OCI-LY7 (cell line): ENCODE measurements around the gene CDKAL1. TPM values are rescaled to one million over a fixed set of nuclear protein-coding genes. Genes with fewer than 3 reads are reported as not detected.

Experiments
- BruUV-seq: library from RNA; stranded (reverse); fragments of 400-500 nt; replicated peaks from 2 replicates; lab custom pipeline; 2021; lab: Mats Ljungman, UMichigan
- CTCF ChIA-PET: fragments of 300-600 bp; sonication (Branson Sonifier 250); formaldehyde crosslinking; loops from one replicate; lab custom pipeline; 2022; ENCODE audit warnings: antibody characterized with exemption; ENCODE audit not compliant: unreplicated experiment; lab: Charles Lee
- POLR2A ChIA-PET: fragments of 300-600 bp; sonication (Branson Sonifier 250); formaldehyde crosslinking; loops from one replicate; lab custom pipeline; 2022; ENCODE audit warnings: antibody characterized with exemption; lab: Charles Lee
- DNase-seq: peaks from one replicate; pipeline ENCODE4 v3.0.0-alpha.2; 2015; ENCODE audit warnings: low spot score
- H2AFZ ChIP-seq: fragments of 200-600 bp; sonication (generic), shearing (Covaris generic); 2 replicates; pipeline ENCODE4 v1.6.1; 2014; ENCODE audit warnings: mild to moderate bottlenecking, antibody characterized with exemption, low read length, moderate library complexity
- H3K27ac ChIP-seq: fragments of 200-600 bp; sonication (generic); 2 replicates; pipeline ENCODE4 v1.5.1; 2014; ENCODE audit warnings: mixed run types, low read depth, mild to moderate bottlenecking, moderate library complexity, low read length, inconsistent platforms; ENCODE audit not compliant: poor library complexity, severe bottlenecking
- H3K36me3 ChIP-seq: fragments of 200-600 bp; sonication (generic); 2 replicates; pipeline ENCODE4 v1.6.1; 2014; ENCODE audit warnings: mild to moderate bottlenecking, antibody characterized with exemption, low read length, moderate library complexity, mixed read lengths; ENCODE audit not compliant: insufficient read depth
- H3K4me1 ChIP-seq: fragments of 200-600 bp; sonication (generic); 2 replicates; pipeline ENCODE4 v1.5.1; 2014; ENCODE audit warnings: mild to moderate bottlenecking, low read length; ENCODE audit not compliant: insufficient read depth, poor library complexity, severe bottlenecking
- H3K4me2 ChIP-seq: fragments of 200-600 bp; sonication (generic); 2 replicates; pipeline ENCODE4 v1.6.1; 2014; ENCODE audit warnings: mild to moderate bottlenecking, low read length
- H3K4me3 ChIP-seq: fragments of 200-600 bp; sonication (generic); 2 replicates; pipeline ENCODE4 v1.5.1; 2014; ENCODE audit warnings: mild to moderate bottlenecking, low read depth, low read length; ENCODE audit not compliant: poor library complexity, severe bottlenecking
- H3K79me2 ChIP-seq: fragments of 200-600 bp; sonication (generic); 2 replicates; pipeline ENCODE4 v1.6.1; 2016; ENCODE audit warnings: low read depth, mild to moderate bottlenecking, low read length, moderate library complexity, mixed read lengths; ENCODE audit not compliant: insufficient read depth
- H3K9me2 ChIP-seq: fragments of 200-600 bp; sonication (generic); 2 replicates; pipeline ENCODE4 v1.6.1; 2016; ENCODE audit warnings: mild to moderate bottlenecking, low read length, mixed read lengths; ENCODE audit not compliant: insufficient read depth
- H3K9me3 ChIP-seq: fragments of 200-600 bp; sonication (generic); 2 replicates; pipeline ENCODE4 v1.6.1; 2014; ENCODE audit warnings: mild to moderate bottlenecking, mixed run types, low read length, mixed read lengths
- H4K20me1 ChIP-seq: fragments of 200-600 bp; sonication (generic); 2 replicates; pipeline ENCODE4 v1.6.1; 2014; ENCODE audit warnings: mild to moderate bottlenecking, antibody characterized with exemption, low read length, moderate library complexity, mixed read lengths; ENCODE audit not compliant: insufficient read depth
- CTCF ChIP-seq: fragments of 200-600 bp; sonication (generic); conservative IDR thresholded peaks from 2 replicates; pipeline ENCODE4 v1.5.1; 2014; ENCODE audit warnings: mild to moderate bottlenecking, antibody characterized with exemption, low read length, moderate library complexity, mixed read lengths
- EZH2phosphoT487 ChIP-seq: fragments of 200-600 bp; sonication (generic); IDR thresholded peaks from 2 replicates; pipeline ENCODE4 v1.6.1; 2018; ENCODE audit warnings: low read depth, borderline replicate concordance, mild to moderate bottlenecking, mixed run types, antibody characterized with exemption, low read length, moderate library complexity, mixed read lengths
- intact Hi-C: fragments of 100-400 bp; cut with micrococcal nuclease; formaldehyde crosslinking; loops from one replicate; pipeline ENCODE4 v1.10.0; 2022; ENCODE audit not compliant: unreplicated experiment
- total RNA-seq, 2 experiments: library from RNA; depleted of rRNA in 1 of 2; stranded (reverse); fragments of >200 nt in 1 of 2; shearing (Covaris generic) in 1 of 2; gene quantifications; 2 replicates each; pipeline ENCODE4 v1.2.3, GENCODE V29; 2014 to 2022

The CDKAL1 gene
- total RNA-seq, 2 experiments from 2014 or later = 19.9 to 21.1 TPM

- Histone ChIP-seq H3K79me2 (no peaks in the 10 kb centered on the region), H3K4me2 (no peak overlapping the region), H3K9me3 (no peaks in the 10 kb centered on the region), H3K4me3 (no peak overlapping the region), H4K20me1 (no peaks in the 10 kb centered on the region), H3K4me1 (no peaks in the 10 kb centered on the region), H3K36me3 (no peaks in the 10 kb centered on the region), H2AFZ (no peak overlapping the region), H3K9me2 (no peaks in the 10 kb centered on the region; the same call in 1 of the 2 replicates), H3K27ac (no peak overlapping the region)
- DNase-seq = no peak
- TF ChIP-seq EZH2phosphoT487 (no peak), CTCF (no peak)
- ChIA-PET POLR2A (no interaction called here), CTCF (no interaction called here)
- BruUV-seq = no TSS peak
- intact Hi-C loops = no loop called here
These were observed 229.0 kb downstream of the CDKAL1 start for GRCh38 chr6:20763296-20763695.

- ChIA-PET CTCF (no interaction called here), POLR2A (interaction anchor here (1.1 kb wide), 1 partner anchor 234 kb away, joined by 3 read pairs; no protein-coding TSS in a partner anchor)
- intact Hi-C loops = no loop called here
- Histone ChIP-seq H3K4me2 (no peak overlapping the region), H3K27ac (no peak overlapping the region), H2AFZ (no peak overlapping the region), H3K36me3 (no peaks in the 10 kb centered on the region), H3K9me2 (no peaks in the 10 kb centered on the region), H4K20me1 (no peaks in the 10 kb centered on the region), H3K9me3 (no peaks in the 10 kb centered on the region), H3K79me2 (no peaks in the 10 kb centered on the region), H3K4me1 (no peaks in the 10 kb centered on the region), H3K4me3 (no peak overlapping the region)
- BruUV-seq = no TSS peak
- TF ChIP-seq CTCF (no peak), EZH2phosphoT487 (no peak)
- DNase-seq = no peak
These were observed 235.4 kb downstream of the CDKAL1 start for GRCh38 chr6:20769631-20770030.

GRCh38 chr6:20770773-20771172 lies 236.5 kb downstream of the CDKAL1 start:
- H2AFZ ChIP-seq = no peak overlapping the region
- H3K9me3 ChIP-seq = no peaks in the 10 kb centered on the region
- BruUV-seq = no TSS peak
- DNase-seq = no peak
- H3K27ac ChIP-seq = no peak overlapping the region
- H3K9me2 ChIP-seq = no peaks in the 10 kb centered on the region
- intact Hi-C loops = no loop called here
- no peak overlapping the region for H3K4me2 ChIP-seq
- TF ChIP-seq CTCF = no peak
- TF ChIP-seq EZH2phosphoT487 = no peak
- ChIA-PET CTCF (no interaction called here), POLR2A (interaction anchor here (1.0 to 1.3 kb wide), 3 partner anchors 11 to 232 kb away, joined by 3 to 5 read pairs (median 3); no protein-coding TSS in a partner anchor)
- H3K36me3 ChIP-seq = no peaks in the 10 kb centered on the region
- no peaks in the 10 kb centered on the region for H4K20me1 ChIP-seq
- H3K4me1 ChIP-seq = no peaks in the 10 kb centered on the region
- H3K79me2 ChIP-seq = no peaks in the 10 kb centered on the region
- H3K4me3 ChIP-seq = no peak overlapping the region
